Left ventricle myocardium superior (tissue), 1 donor: Measurements from ENCODE around the gene SFT2D3. TPM values are rescaled to one million over a fixed set of nuclear protein-coding genes. Genes with fewer than 3 reads are reported as not detected.
A peak's percentile ranks its signal among the peaks of the same experiment; 100 is the strongest.

ENCODE experiments used
- ATAC-seq: fragments of 200-7000 bp; cut with Tn5 transposase; one replicate; pipeline ENCODE4 v1.9.1; 2020; ENCODE audit warnings: mild to moderate bottlenecking, moderate library complexity
- DNase-seq: peaks from one replicate; pipeline ENCODE4 v3.0.0-alpha.2; 2020
- intact Hi-C: fragments of 100-400 bp; cut with micrococcal nuclease; formaldehyde crosslinking; loops from one replicate; pipeline ENCODE4 v1.11.0; 2022
- long read RNA-seq: library from polyadenylated mRNA; unstranded; transcript quantifications from one replicate; pipeline ENCODE4 v2.0.0, GENCODE V29; 2021
- total RNA-seq: library from RNA; stranded (reverse); fragmentation: NEBNext Ultra II Directional; extraction: Animal tissue kit (Norgen Biotek cat#: 25700); gene quantifications from one replicate; pipeline ENCODE4 v1.2.1, GENCODE V29; 2021
- donor health status: DM: no; HTN: yes; CAD: no; lungs with severe emphysema.

Gene SFT2D3, protein sequence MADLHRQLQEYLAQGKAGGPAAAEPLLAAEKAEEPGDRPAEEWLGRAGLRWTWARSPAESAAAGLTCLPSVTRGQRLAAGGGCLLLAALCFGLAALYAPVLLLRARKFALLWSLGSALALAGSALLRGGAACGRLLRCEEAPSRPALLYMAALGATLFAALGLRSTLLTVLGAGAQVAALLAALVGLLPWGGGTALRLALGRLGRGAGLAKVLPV
- 3.1 TPM for total RNA-seq
- long read RNA-seq, transcript SFT2D3-201 (1 exons, 3,735 nt): major isoform, 26 of 27 reads
- long read RNA-seq, partial matches to known transcripts: 0 of 27 reads
- long read RNA-seq, other reads (novel, unspliced or antisense): 1 of 27 reads

DNA sequence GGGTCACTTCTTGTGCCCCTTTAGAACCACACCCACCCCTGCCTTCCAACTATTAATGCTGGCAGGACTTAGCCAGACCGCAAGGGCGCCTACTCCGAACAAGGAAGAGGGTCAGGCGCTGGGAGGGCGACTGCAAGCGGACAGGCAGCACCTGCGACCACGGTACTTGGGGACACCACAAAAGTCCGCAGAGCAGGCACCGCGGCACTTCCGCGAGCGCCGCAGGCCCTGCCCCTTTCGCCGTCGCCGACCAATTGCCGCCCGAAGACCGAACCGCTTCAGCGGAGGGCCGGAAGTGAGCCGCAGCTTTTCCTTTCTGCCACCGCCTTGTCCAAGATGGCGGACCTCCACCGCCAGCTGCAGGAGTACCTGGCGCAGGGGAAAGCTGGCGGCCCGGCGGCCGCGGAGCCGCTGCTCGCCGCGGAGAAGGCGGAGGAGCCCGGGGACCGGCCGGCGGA lies at the start of gene SFT2D3:
SFT2D3 (plus strand) TSS at position 305 of the 458 bp plus-strand sequence; CDS start at position 337, 32 bp downstream.
- peak; percentile 94 for DNase-seq
- intact Hi-C loops: no loop called here
- ATAC-seq: peak; percentile 92

GRCh38 chr2:127651971-127652550 lies 49.2 kb upstream of the SFT2D3 start:
- DNase-seq (peak; percentile 97), ATAC-seq (peak; percentile 82)
- intact Hi-C loops: no loop called here

DNA sequence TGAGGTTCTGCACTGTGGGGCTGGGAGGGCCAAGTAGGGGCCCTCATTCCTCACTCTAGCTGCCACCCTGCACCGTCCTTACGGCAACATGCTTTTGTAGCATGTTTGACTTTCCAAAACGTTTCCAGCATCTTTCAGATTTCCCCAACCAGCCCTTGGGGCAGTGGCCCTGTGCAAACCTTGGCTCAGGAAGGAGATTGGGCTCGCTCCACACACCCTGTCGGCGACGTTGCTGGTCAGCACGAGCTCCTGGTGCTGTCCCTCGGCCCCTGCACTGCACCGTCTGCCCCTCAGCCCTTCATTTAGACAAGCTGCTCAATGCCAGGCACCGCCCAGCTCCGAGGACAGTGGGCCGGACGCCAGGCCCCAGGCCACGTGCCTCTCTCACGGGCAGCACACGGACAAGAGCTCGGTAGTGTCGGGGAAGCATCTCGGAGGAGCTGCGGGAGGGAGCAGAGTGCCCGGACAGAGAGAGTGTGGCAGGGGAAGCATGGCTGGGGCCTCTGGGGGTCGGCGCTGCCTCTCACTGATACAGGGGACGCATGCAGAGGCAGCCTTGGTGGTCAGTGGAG lies 48.4 kb upstream of the SFT2D3 start:
- intact Hi-C loops: no loop called here
- peak; percentile 30 for DNase-seq
- ATAC-seq: no peak

GRCh38 chr2:127653421-127654083 lies 47.7 kb upstream of the SFT2D3 start:
- ATAC-seq: no peak
- peak; percentile 48 for DNase-seq
- intact Hi-C loops: no loop called here

GRCh38 chr2:127654084-127654837 lies 47.0 kb upstream of the SFT2D3 start:
- peak; percentile 32 for DNase-seq
- ATAC-seq: no peak
- intact Hi-C loops: no loop called here

- ATAC-seq (no peak), DNase-seq (peak; percentile 25)
- intact Hi-C loops: no loop called here
These were observed 46.5 kb upstream of the SFT2D3 start for GRCh38 chr2:127654838-127655175.

DNA sequence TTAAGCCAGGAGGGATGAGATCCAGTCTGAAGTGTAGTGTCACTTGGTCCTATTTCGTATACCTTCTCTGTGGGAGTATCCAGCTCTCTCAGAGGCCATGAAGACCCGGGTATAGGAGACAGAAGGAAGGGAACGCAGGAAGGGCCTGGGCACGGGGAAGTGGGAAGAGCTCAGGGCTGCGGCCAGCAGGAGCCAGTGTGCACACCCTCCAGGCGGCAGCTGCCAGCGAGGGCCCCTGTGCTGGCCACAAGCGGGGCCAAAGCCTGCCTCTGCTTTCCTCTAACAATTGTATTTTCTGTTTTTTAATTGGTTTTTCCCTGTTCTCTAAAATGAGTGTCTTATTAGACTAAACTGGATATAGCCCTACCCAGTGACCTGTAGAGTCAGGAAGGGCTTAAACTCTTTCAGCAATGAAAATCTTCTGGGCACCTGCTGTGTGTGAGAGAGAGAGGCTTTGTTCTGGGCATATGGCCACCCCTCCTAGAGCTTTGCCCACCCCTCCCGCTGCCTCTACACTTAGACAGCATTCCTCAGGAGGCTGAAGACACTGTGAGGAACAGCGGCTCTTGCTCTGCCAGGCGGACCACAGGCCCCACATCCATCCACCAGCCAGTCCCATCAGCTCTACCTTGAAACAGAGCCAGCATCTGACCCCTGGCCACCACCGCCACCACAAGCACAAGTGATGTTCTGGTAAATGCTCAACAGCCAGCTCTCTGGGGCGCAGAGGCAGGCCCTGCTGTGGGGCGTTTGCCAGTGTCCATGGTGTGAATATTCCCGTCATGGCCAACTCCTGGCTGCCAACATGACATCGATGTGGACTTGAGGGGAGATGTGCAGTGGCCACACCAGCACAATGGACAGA lies 45.9 kb upstream of the SFT2D3 start:
- intact Hi-C loops: no loop called here
- ATAC-seq (peak; percentile 61), DNase-seq (peak; percentile 84)

DNA sequence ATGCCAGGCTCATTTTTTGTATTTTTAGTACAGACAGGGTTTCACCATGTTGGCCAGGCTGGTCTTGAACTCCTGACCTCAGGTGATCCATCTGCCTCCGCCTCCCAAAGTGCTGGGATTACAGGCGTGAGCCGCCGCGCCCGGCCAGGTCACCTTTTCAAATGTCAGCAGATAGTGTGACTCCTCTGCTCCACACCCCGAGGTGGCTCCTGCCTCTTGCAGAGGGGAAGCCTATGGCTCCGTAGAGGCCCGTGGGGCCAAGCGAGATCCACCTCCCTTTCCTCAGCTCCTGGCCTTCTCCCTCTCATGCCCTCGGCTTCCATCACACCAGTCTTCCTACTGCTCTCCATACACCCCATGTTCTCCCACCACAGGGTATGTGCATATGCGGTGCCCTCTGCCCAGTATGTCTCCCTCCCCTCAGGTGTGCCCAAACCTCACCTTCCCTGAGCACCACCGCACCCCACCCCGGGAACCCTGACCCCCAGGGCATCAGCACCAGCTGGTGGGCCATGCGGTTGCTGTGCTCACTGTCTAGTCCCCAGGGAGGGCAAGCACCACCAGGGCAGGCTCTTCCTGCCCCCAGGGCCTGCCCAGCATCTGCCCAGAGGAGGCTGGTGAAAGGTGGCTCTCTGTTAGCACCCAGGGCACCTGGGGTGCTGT lies 44.6 kb upstream of the SFT2D3 start:
- ATAC-seq: no peak
- DNase-seq: peak; percentile 53
- intact Hi-C loops: no loop called here

GRCh38 chr2:127657232-127657595 lies 44.1 kb upstream of the SFT2D3 start:
- intact Hi-C loops: no loop called here
- ATAC-seq: no peak
- DNase-seq: peak; percentile 35

- no peak for ATAC-seq
- intact Hi-C loops: no loop called here
- DNase-seq: no peak
These were observed 43.2 kb upstream of the SFT2D3 start for GRCh38 chr2:127658146-127658545.

- DNase-seq (peak; percentile 44), ATAC-seq (no peak)
- intact Hi-C loops: no loop called here
These were observed 42.5 kb upstream of the SFT2D3 start for GRCh38 chr2:127658641-127659407.

DNA sequence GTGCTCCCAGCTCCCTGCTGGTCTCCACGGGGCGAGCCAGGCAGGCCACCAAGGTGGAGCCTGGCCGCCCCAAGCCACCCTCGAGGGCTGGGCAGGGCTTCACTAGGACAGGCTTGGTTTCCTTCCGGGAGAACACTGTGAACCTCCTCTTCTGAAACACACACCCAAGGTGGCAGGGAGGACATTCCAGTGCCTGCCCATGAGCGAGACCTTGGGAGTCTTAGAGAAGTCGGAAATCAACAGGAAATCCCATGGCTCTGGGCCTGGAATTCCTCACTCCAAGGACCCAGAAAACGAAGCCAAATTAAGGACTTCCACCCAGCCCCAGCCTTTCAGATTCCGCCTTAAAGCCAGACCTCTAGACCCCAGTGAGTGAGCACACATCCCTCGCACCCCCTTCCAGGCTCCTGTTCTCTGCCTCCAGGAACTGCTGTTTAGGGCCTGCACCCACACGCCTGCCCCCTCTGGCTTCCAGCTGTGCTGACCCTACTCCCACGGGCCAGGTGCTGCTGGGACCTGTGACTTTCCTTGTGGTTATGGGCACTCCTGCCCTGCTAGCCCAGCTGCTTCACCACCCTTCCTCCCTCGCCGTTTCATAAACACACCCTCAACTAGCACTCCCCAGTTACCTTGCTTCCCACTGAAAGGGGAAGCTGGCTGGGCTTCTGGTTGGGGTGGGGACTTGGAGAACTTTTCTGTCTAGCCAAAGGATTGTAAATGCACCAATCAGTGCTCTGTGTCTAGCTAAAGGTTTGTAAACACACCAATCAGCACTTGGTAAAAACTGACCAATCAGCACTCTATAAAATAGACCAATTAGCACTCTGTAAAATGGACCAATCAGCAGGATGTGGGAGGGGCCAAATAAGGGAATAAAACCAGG lies 41.6 kb upstream of the SFT2D3 start:
- DNase-seq (peak; percentile 69), ATAC-seq (peak; percentile 46)
- intact Hi-C loops: no loop called here

DNA sequence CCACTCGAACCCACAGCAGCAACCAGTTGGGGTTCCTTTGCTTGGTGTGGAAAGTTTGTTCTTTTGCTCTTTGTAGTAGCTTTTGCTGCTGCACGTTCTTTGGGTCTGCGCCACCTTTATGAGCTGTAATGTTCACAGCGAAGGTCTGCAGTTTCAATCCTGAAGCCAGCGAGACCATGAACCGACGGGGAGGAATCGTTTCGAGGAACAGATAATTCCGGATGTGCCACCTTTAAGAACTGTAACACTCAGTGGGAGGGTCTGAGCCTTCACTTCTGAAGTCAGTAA lies 41.1 kb upstream of the SFT2D3 start:
- DNase-seq (no peak), ATAC-seq (no peak)
- intact Hi-C loops: no loop called here

DNA sequence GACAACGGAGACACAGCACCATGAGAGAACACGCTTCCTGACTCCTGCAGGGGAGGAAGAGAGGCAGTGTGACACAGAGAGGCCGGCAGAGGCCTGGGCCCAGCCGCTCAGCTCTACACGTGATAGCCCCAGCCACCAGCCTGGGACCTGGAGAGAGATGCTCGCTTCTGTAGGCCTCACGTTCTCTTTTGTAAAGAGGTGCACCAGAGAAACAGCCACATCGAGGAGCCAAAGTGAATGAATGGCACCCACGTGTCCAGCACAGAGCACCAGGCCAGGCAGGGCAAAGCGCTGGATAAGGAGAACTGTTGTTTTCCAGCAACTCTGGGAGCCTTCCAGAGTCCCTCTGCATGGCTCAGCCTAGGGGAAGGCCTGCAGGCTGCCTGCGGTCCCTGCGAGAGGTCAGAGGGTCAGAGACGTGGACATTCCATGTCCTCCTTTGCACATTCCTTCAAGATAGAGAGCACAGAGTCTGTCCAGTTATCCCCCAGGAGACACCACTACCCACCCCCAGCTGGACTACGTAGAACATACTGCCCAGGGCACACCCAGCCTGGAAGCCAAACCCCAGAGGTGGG lies 40.1 kb upstream of the SFT2D3 start:
- DNase-seq: peak; percentile 26
- intact Hi-C loops: no loop called here
- ATAC-seq: no peak

DNA sequence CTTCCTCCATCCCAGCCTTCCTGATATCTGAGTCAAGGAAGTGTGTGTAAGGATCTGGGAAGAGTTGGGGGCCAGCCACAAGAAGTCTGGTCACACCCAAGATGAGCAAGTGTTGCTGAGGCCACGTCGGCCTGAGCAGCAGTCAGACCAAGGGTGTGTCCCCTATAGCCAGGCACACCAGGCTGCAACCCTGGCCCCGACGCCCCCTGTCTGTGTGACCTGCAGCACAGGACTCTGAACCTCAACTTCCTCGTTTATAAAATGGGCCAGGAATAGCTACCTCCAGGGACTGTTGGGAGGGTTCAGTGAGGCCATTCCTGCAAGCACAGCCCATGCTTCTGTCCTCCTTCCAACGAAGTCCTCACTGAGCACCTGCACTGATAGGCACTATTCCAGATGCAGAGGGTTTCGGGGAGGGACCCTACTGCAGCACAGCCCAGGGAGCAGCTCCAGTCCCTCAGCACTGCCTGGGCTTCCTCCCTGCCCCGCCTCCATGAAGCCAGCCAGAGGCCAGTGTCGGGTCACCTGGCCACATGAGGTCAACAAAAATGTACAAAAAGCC lies 39.3 kb upstream of the SFT2D3 start:
- DNase-seq (peak; percentile 69), ATAC-seq (peak; percentile 53)
- intact Hi-C loops: no loop called here
